Measurements from ENCODE around the gene STK10. TPM values are rescaled to one million over a fixed set of nuclear protein-coding genes. Genes with fewer than 3 reads are reported as not detected.

STK10 gene
- total and polyA plus RNA-seq, 4 donors: 17.2 to 65.4 (median 43.6) TPM

GRCh38 chr5:171992305-171992704 lies 195.7 kb downstream of the STK10 start:
- no peak overlapping the region for H3K9ac ChIP-seq (ENCODE audit: insufficient read depth in 1 of 2, low read length in 2 of 2)

More at GRCh38 chr5:171992305-171992704, 195.7 kb downstream of the STK10 start:
- DNase-seq (no peak), ATAC-seq (ENCODE audit: insufficient read depth, low FRiP score) (no peak)
- Histone ChIP-seq H3K36me3 (ENCODE audit: control insufficient read depth in 4 of 4, insufficient read depth in 4 of 4, low read length in 4 of 4) (peaks cover 4 to 8% (median 6%) of the 10 kb centered on the region in 4 donors), H3K4me3 (no peak overlapping the region), H3K27me3 (ENCODE audit: control insufficient read depth in 3 of 3, insufficient read depth in 3 of 3, low read length in 2 of 3) (no peaks in the 10 kb centered on the region), H3K9me3 (ENCODE audit: control insufficient read depth in 4 of 4, insufficient read depth in 3 of 4, low read length in 3 of 4) (no peaks in the 10 kb centered on the region), H3K4me1 (ENCODE audit: control insufficient read depth in 5 of 5, insufficient read depth in 5 of 5, low read length in 5 of 5) (peaks cover 0 to 7% (median 4%) of the 10 kb centered on the region in 5 donors), H3K27ac (ENCODE audit: low read depth in 1 of 2, low read length in 1 of 2) (no peak overlapping the region)
- TF ChIP-seq CTCF (IDR thresholded peaks at IDR 0.05; ENCODE audit: control extremely low read depth, extremely low read depth): no peak
- 98% methylated on average over 3 of the region's 3 CpGs for WGBS, 2 donors

Other genes starting within 250 kb of the STK10 start
- gene FBXW11, start 181.6 kb downstream of the STK10 start, total RNA-seq: 10 to 100 TPM; 47.0 to 87.5 TPM
- 10 to 100 TPM in 1 of 2 donors, 1 to 10 TPM in 1; 7.6 to 23.5 TPM for gene FBXW11, start 181.6 kb downstream of the STK10 start, polyA plus RNA-seq
- not detected for gene EFCAB9, start 5.9 kb upstream of the STK10 start, total RNA-seq
- not detected for gene EFCAB9, start 5.9 kb upstream of the STK10 start, polyA plus RNA-seq
- gene UBTD2, start 95.5 kb upstream of the STK10 start, total RNA-seq: 10 to 100 TPM; 11.7 to 53.5 TPM
- 10 to 100 TPM in 1 of 2 donors, 1 to 10 TPM in 1; 8.1 to 10.9 TPM for gene UBTD2, start 95.5 kb upstream of the STK10 start, polyA plus RNA-seq